ENCODE results near the gene ATP5F1E.

Gene ATP5F1E

DNA sequence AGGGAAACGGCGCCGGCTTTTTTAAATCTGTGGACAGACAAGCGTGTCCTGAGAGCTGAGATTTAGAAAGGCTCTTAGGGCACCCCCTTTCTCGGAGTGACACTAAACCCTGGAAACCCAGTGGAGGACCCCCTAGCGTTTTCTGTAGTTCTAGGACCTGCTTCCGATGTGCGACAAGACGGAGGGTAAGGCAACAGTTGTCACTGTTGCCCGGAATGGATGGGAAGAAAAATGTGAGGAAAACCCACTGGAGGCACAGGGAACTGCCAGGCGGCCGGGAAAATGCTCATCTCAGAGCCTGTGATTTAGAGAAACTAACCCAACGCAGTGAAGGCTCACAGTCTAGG lies 551 bp upstream of the ATP5F1E start:
- H3K36me3 ChIP-seq (ENCODE audit: insufficient read depth, low read length) = peaks cover 72% of the 10 kb centered on the region
- no peak overlapping the region for H2AFZ ChIP-seq (ENCODE audit: low read length)
- peaks cover 28% of the 10 kb centered on the region for H3K4me1 ChIP-seq (ENCODE audit: insufficient read depth, low read length, poor library complexity, severe bottlenecking)
- peaks cover 64% of the 10 kb centered on the region for H4K20me1 ChIP-seq (ENCODE audit: insufficient read depth, low read length, poor library complexity, severe bottlenecking)
- TF ChIP-seq CTCF (conservative IDR thresholded peaks at IDR 0.05; ENCODE audit: low read length) (no peak), EZH2phosphoT487 (IDR thresholded peaks at IDR 0.05; ENCODE audit: borderline replicate concordance) (no peak)
- H3K27me3 ChIP-seq (ENCODE audit: insufficient read depth, low read length, poor library complexity, severe bottlenecking) = no peaks in the 10 kb centered on the region
- no peaks in the 10 kb centered on the region for H3K9me2 ChIP-seq (replicated peaks; ENCODE audit: low read depth, low read length)
- no peaks in the 10 kb centered on the region; the same call in 1 of the 2 replicates for H3F3A ChIP-seq (ENCODE audit: low read depth)
- peak overlapping the region; percentile 69 for H3K4me3 ChIP-seq (ENCODE audit: low read length, poor library complexity, severe bottlenecking)
- peaks cover 76% of the 10 kb centered on the region for H3K79me2 ChIP-seq (ENCODE audit: insufficient read depth, low read length)
- H3K9ac ChIP-seq (ENCODE audit: low read depth, low read length, poor library complexity, severe bottlenecking) = peak overlapping the region; percentile 63
- H3K4me2 ChIP-seq (ENCODE audit: low read depth, low read length, poor library complexity, severe bottlenecking) = peak overlapping the region; percentile 62
- no peaks in the 10 kb centered on the region for H3K9me3 ChIP-seq (ENCODE audit: insufficient read depth, low read depth, low read length)

DNA sequence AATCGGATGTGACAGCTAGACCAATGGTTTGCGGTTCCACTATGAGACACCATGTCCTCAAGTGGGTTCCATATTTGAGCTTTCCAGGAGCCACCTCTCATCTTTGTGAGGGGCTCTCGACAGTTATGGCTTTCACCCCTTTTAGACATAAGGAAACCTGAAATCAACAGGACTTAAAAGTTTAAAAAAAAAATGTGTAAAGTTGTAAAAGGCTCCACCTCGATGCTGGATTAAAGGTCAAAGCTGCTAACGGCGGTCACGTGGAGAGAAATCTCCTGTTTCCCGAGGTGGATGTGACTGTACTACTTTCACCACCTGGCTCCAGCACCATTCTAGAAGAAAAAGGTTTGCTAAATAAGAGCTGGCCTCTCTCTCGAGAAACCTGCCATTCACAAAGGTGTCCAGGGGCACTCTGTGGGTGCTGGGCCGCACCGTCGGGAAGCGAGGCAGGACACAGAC lies 542 bp downstream of the ATP5F1E start:
- Histone ChIP-seq H3F3A (ENCODE audit: low read depth) (no peaks in the 10 kb centered on the region; the same call in 1 of the 2 replicates), H3K36me3 (ENCODE audit: insufficient read depth, low read length) (peaks cover 71% of the 10 kb centered on the region), H3K9me2 (replicated peaks; ENCODE audit: low read depth, low read length) (no peaks in the 10 kb centered on the region), H3K4me1 (ENCODE audit: insufficient read depth, low read length, poor library complexity, severe bottlenecking) (peaks cover 20% of the 10 kb centered on the region), H4K20me1 (ENCODE audit: insufficient read depth, low read length, poor library complexity, severe bottlenecking) (peaks cover 55% of the 10 kb centered on the region), H2AFZ (ENCODE audit: low read length) (peak overlapping the region; percentile 58; the same call in 1 of the 2 replicates), H3K9me3 (ENCODE audit: insufficient read depth, low read depth, low read length) (no peaks in the 10 kb centered on the region), H3K4me3 (ENCODE audit: low read length, poor library complexity, severe bottlenecking) (peak overlapping the region; percentile 80), H3K27me3 (ENCODE audit: insufficient read depth, low read length, poor library complexity, severe bottlenecking) (no peaks in the 10 kb centered on the region), H3K4me2 (ENCODE audit: low read depth, low read length, poor library complexity, severe bottlenecking) (peak overlapping the region; percentile 76), H3K79me2 (ENCODE audit: insufficient read depth, low read length) (peaks cover 73% of the 10 kb centered on the region), H3K9ac (ENCODE audit: low read depth, low read length, poor library complexity, severe bottlenecking) (peak overlapping the region; percentile 80)
- no peak for TF ChIP-seq CTCF (conservative IDR thresholded peaks at IDR 0.05; ENCODE audit: low read length)
- TF ChIP-seq EZH2phosphoT487 (IDR thresholded peaks at IDR 0.05; ENCODE audit: borderline replicate concordance) = no peak

DNA sequence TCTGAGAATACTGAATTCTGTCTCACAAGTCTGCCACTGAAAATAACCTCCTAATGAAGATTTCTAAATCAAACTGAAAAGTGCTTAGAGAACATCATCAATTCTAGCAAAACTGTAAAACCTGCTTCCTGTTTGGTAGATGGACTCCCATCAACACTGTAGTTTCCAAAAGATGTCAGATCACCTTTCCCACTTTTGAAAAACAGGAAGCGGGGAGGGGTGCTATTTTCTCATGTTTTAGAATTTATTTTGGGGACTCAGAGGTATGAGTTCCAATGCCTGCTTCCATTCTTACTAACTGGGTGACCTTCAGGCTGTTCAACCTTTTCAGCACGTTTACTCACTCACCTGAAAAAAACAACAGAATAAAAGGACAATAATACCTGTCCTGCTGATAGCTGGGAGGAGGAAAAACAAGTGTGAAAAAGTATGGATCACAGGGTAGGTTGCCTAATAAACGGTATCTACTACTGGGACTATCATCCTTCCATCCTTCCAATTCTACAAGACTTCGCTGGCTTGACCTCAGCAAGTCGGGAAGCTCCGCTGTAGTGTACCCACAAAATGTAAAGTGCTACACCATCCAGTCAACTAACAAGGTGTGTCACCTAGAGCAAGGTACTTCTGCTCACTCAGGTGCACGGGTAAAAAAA lies 1.1 kb downstream of the ATP5F1E start:
- Histone ChIP-seq H2AFZ (ENCODE audit: low read length) (no peak overlapping the region), H3K9me2 (replicated peaks; ENCODE audit: low read depth, low read length) (no peaks in the 10 kb centered on the region)
- TF ChIP-seq CTCF (conservative IDR thresholded peaks at IDR 0.05; ENCODE audit: low read length) (no peak), EZH2phosphoT487 (IDR thresholded peaks at IDR 0.05; ENCODE audit: borderline replicate concordance) (no peak)

More for the DNA sequence above, 1.1 kb downstream of the ATP5F1E start:
- Histone ChIP-seq H3K27me3 (ENCODE audit: insufficient read depth, low read length, poor library complexity, severe bottlenecking) (no peaks in the 10 kb centered on the region), H3K9ac (ENCODE audit: low read depth, low read length, poor library complexity, severe bottlenecking) (peak overlapping the region; percentile 80), H3K4me3 (ENCODE audit: low read length, poor library complexity, severe bottlenecking) (peak overlapping the region; percentile 80), H3K36me3 (ENCODE audit: insufficient read depth, low read length) (peaks cover 67% of the 10 kb centered on the region), H3K79me2 (ENCODE audit: insufficient read depth, low read length) (peaks cover 73% of the 10 kb centered on the region), H3F3A (ENCODE audit: low read depth) (no peaks in the 10 kb centered on the region; the same call in 1 of the 2 replicates), H3K4me1 (ENCODE audit: insufficient read depth, low read length, poor library complexity, severe bottlenecking) (peaks cover 20% of the 10 kb centered on the region), H3K4me2 (ENCODE audit: low read depth, low read length, poor library complexity, severe bottlenecking) (peak overlapping the region; percentile 76), H3K9me3 (ENCODE audit: insufficient read depth, low read depth, low read length) (no peaks in the 10 kb centered on the region), H4K20me1 (ENCODE audit: insufficient read depth, low read length, poor library complexity, severe bottlenecking) (peaks cover 50% of the 10 kb centered on the region)
